Heart right ventricle (tissue), 16 donors: Measurements from ENCODE around the gene CASP9. TPM values are rescaled to one million over a fixed set of nuclear protein-coding genes. Genes with fewer than 3 reads are reported as not detected.
"Not testable (repeated sequence)": the region's sequence is repeated elsewhere in the genome, so short reads cannot be mapped to it uniquely, and the experiment has no call there.

Experiments used
- ATAC-seq, 8 donors: fragments of 200-7000 bp; cut with Tn5 transposase; one replicate each; pipeline ENCODE4 v1.9.1; 2020; ENCODE audit warnings: mild to moderate bottlenecking in 8 of 8, moderate library complexity in 8 of 8, moderate number of reproducible peaks in 1 of 8
- DNase-seq, 2 donors: peaks; one replicate each; pipeline ENCODE4 v3.0.0-alpha.2; 2020
- H3K27ac ChIP-seq, 10 donors: fragments of 200-600 bp; sonication (generic) in 2 of 10; one replicate each; pipeline versions ENCODE4 v1.5.0 to v1.8.0; 2020 to 2022; ENCODE audit warnings: mild to moderate bottlenecking in 3 of 10
- H3K27me3 ChIP-seq, 7 donors: fragments of 200-600 bp; one replicate each; pipeline ENCODE4 v1.8.0; 2021 to 2022; ENCODE audit warnings: mild to moderate bottlenecking in 2 of 7
- H3K36me3 ChIP-seq, 9 donors: fragments of 200-600 bp; sonication (generic) in 1 of 9; one replicate each; pipeline versions ENCODE4 v1.5.0 to v1.8.0; 2020 to 2022; ENCODE audit warnings: mild to moderate bottlenecking in 2 of 9
- H3K4me1 ChIP-seq, 9 donors: fragments of 200-600 bp; sonication (generic) in 1 of 9; one replicate each; pipeline versions ENCODE4 v1.5.0 to v1.8.0; 2020 to 2022; ENCODE audit warnings: mild to moderate bottlenecking in 4 of 9
- H3K4me3 ChIP-seq, 10 donors: fragments of 200-600 bp; sonication (generic) in 2 of 10; one replicate each; pipeline versions ENCODE4 v1.5.0 to v1.8.0; 2020 to 2022; ENCODE audit warnings: mild to moderate bottlenecking in 7 of 10, moderate library complexity in 2 of 10
- H3K9me3 ChIP-seq, 11 donors: fragments of 200-600 bp in 10 of 11; sonication (generic) in 2 of 11; one replicate each; pipeline versions ENCODE4 v1.5.0 to v1.8.0; 2013 to 2022; ENCODE audit warnings: mild to moderate bottlenecking in 2 of 11, control low read depth in 1 of 11, moderate library complexity in 1 of 11
- CTCF ChIP-seq, 9 donors: fragments of 200-600 bp; sonication (generic) in 2 of 9; IDR thresholded peaks; one replicate each; pipeline versions ENCODE4 v1.5.0 to v1.8.0; 2021 to 2022; ENCODE audit warnings: antibody characterized with exemption in 9 of 9, mild to moderate bottlenecking in 5 of 9, moderate library complexity in 1 of 9
- WGBS, 2 donors: extraction: QIAGEN DNeasy Blood & Tissue Kit; methylation state at CpG; one replicate each; pipeline ENCODE4 v1.1.7; 2013; ENCODE audit warnings: inconsistent platforms in 1 of 2; 5-methylcytosine and 5-hydroxymethylcytosine counted together
- intact Hi-C, 10 donors: fragments of 100-400 bp; cut with DNase I; formaldehyde crosslinking; loops; one replicate each; pipeline versions ENCODE4 v1.11.1 to v1.14.2; 2022
- polyA plus RNA-seq, 2 donors: library from polyadenylated mRNA; stranded (reverse); fragments of 200-250 nt; gene quantifications; one replicate each; pipeline ENCODE4 v1.2.3, GENCODE V29; 2013
- total RNA-seq, 10 donors: library from RNA; stranded (reverse); fragmentation: NEBNext Ultra II Directional in 3 of 10; extraction: Animal tissue kit (Norgen Biotek cat#: 25700) in 3 of 10; gene quantifications; one replicate each; pipeline versions ENCODE4 v1.2.1 to v1.2.4, GENCODE V29; 2021 to 2023
- donor health status: Arrhythmogenic right ventricular cardiomyopathy.
- donor health status: ischemic (EF 13 %, LVEDD 7.1; RV severe dilation, severe dysfunction).
- donor health status: healthy with polysubstance abuse.
- donor health status: DM: no; HTN: yes; CAD: no.
- donor health status: DM: no; HTN: no; CAD: no.
- donor health status: ischemic (EF 25% LVEDD 6.9; RV normal size, moderate dysfunction).
- donor health status: ischemic (EF 25% LVEDD 5.7; RV mildly dilated, moderate dysfunction).
- donor health status: healthy.
- donor health status: DM: yes; HTN: yes; CAD: no.
- donor health status: Ischemic cardiomyopathy.
- donor health status: ischemic (EF 35%, LVEDD 5.7; RV mildly dilated, moderate dysfunction).
- donor health status: nonischemic (EF 11% LVEDD 7.7; RV severe dilation, severe dysfunction).
- donor health status: DM: yes; HTN: yes; CAD: no.
- donor health status: PGD.
- donor health status: ischemic (EF 29% LVEDD 5.4; RV normal size, mild dysfunction).
- donor health status: nonischemic (EF 23%, LVEDD 6.1; RV moderate dilation, normal function).

Gene CASP9
- total and polyA plus RNA-seq, 12 donors: 8.6 to 22.2 (median 14.3) TPM

DNA sequence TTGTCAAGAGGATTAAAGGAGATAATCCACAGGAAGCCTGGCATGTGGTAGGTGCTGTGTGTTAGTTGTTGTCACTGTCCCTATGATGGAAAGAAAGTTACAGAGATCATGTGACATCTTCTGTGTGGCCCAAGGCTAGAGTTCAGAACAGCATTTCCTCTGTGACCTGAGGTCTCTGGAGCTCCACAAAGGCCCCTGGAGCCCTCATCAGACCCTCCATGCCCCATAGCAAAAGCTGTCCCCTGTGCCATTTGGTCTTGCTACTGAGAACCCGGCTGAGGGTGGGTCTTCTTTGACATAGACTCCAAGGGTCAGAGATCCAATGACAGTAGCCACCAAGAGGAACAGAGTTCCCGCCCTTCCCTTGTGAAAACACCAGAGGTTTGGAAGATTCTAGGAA, 40.0 kb downstream of the CASP9 start:
- DNase-seq: no peak
- no peak for ATAC-seq
- TF ChIP-seq CTCF (IDR thresholded peaks at IDR 0.05): no peak
- Histone ChIP-seq H3K36me3 (peaks cover 0 to 3% (median 0%) of the 10 kb centered on the region in 9 donors), H3K9me3 (no peaks in the 10 kb centered on the region), H3K4me1 (peaks cover 0 to 8% (median 0%) of the 10 kb centered on the region in 9 donors), H3K27me3 (no peaks in the 10 kb centered on the region), H3K4me3 (no peak overlapping the region), H3K27ac (no peak overlapping the region)
- intact Hi-C loops: no loop called here
- WGBS, 2 donors: 85 to 88% methylated on average over 2 of the region's 2 CpGs

- DNase-seq, ATAC-seq, intact Hi-C loops, H3K9me3 ChIP-seq, H3K27me3 ChIP-seq, H3K4me1 ChIP-seq, H3K36me3 ChIP-seq, H3K4me3 ChIP-seq, H3K27ac ChIP-seq: not testable (repeated sequence)
- WGBS, 2 donors: 78 to 80% methylated on average over 13 to 15 of the region's 16 CpGs
Measured at GRCh38 chr1:15482983-15483543, 41.0 kb downstream of the CASP9 start.

DNA sequence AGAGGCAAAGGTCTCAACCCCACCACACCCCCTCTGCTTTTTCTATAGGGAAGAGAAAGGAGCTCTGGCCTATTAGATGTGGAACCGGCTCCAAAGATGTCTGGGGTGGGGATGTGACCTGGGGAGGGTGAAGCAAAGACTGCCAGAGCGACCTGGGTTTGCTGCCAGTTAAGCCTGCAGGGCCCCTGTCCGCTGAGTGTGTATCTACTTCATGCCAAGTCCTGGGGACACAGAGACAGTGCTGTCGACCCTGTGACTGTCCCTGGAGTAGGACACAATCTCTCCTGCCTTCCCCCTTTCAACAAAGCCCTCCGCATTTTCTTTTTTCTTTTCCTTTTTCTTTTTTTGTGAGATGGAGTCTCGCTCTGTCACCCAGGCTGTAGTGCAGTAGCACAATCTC, 41.6 kb downstream of the CASP9 start:
- H3K27me3 ChIP-seq, H3K4me1 ChIP-seq, DNase-seq, H3K4me3 ChIP-seq, H3K36me3 ChIP-seq, intact Hi-C loops, H3K27ac ChIP-seq, H3K9me3 ChIP-seq: not testable (repeated sequence)
- ATAC-seq: peak in 5 of 8 donors; percentile 44 to 73 (median 65)
- WGBS, 2 donors: 52 to 62% methylated on average over 6 of the region's 6 CpGs

DNA sequence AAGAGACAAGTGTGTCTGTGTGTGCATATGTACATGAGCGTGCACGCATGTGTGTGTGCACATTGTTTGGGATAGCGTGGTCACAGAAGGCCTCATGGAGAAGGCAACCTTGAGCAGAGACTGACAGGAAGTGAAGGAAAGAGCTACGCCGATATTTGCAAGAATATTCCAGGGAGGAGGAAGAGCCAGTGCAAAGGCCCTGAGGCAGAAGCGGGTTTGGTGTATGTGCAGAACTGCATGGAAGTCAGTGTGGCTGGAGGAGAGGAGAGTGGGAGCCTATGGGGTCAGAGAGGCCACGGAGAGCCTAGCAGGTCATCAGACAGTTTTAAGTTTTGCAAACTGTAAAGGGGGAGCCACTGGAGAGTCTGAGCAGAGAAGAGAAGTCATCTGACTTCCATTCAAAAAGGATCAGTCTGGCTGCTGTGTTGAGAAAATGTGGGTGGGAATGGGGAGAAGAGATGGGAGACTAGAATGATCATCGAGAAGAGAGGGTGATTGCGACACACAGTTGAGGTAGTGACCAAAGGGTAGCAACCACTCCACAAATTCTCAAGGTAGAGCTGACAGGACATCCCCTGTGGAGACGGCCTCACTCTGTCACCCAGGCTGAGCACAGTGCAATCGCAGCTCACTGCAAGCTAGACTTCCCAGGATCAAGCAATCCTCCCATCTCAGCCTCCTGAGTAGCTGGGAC, 44.2 kb downstream of the CASP9 start:
- Histone ChIP-seq H3K27me3 (no peaks in the 10 kb centered on the region), H3K36me3 (no peaks in the 10 kb centered on the region), H3K4me1 (peaks cover 0 to 3% (median 0%) of the 10 kb centered on the region in 9 donors), H3K9me3 (no peaks in the 10 kb centered on the region), H3K4me3 (no peak overlapping the region), H3K27ac (no peak overlapping the region)
- intact Hi-C loops: no loop called here
- DNase-seq (no peak), ATAC-seq (no peak)
- TF ChIP-seq CTCF (IDR thresholded peaks at IDR 0.05): no peak
- 94% methylated on average over 11 of the region's 11 CpGs for WGBS, 2 donors

GRCh38 chr1:15477646-15478212, 46.3 kb downstream of the CASP9 start:
- Histone ChIP-seq H3K4me1 (peaks cover 0 to 3% (median 0%) of the 10 kb centered on the region in 9 donors), H3K4me3 (no peak overlapping the region), H3K9me3 (no peaks in the 10 kb centered on the region), H3K27me3 (no peaks in the 10 kb centered on the region), H3K27ac (no peak overlapping the region), H3K36me3 (no peaks in the 10 kb centered on the region)
- intact Hi-C loops: no loop called here
- no peak for TF ChIP-seq CTCF (IDR thresholded peaks at IDR 0.05)
- 92 to 94% methylated on average over 5 of the region's 5 CpGs for WGBS, 2 donors
- no peak for DNase-seq
- ATAC-seq: no peak
